Erythroblast (primary cell): Measurements from ENCODE around the gene CRTC2.

Experiments
- GATA1 ChIP-seq: IDR thresholded peaks from 2 replicates; pipeline ENCODE4 v1.6.1; 2011; ENCODE audit warnings: low read depth, mild to moderate bottlenecking, control low read depth, low read length, moderate library complexity
- POLR2A ChIP-seq: IDR thresholded peaks from 2 replicates; pipeline ENCODE4 v1.6.1; 2011; ENCODE audit warnings: mild to moderate bottlenecking, low read length

- TF ChIP-seq POLR2A (no peak), GATA1 (no peak)
Measured at GRCh38 chr1:153928791-153929341, 29.5 kb downstream of the CRTC2 start.
